MCF 10A (cell line): Measurements from ENCODE around the gene L3MBTL4. TPM values are rescaled to one million over a fixed set of nuclear protein-coding genes. Genes with fewer than 3 reads are reported as not detected.

Experiments
- BruUV-seq: library from RNA; stranded (reverse); fragments of 400-500 nt; replicated peaks from 2 replicates; lab custom pipeline; 2021; lab: Mats Ljungman, UMichigan
- CTCF ChIA-PET: fragments of 300-600 bp; sonication (Branson Sonifier 250); formaldehyde crosslinking; extraction: SDS; loops from one replicate; lab custom pipeline; 2021; ENCODE audit warnings: antibody characterized with exemption, inconsistent platforms; lab: Yijun Ruan, JAX
- POLR2A ChIA-PET: fragments of 300-600, 350-650 bp; sonication (Branson Sonifier 250); formaldehyde crosslinking; extraction: SDS; loops from one replicate; lab custom pipeline; 2020; ENCODE audit warnings: antibody characterized with exemption, inconsistent platforms; lab: Yijun Ruan, JAX
- DNase-seq: peaks from one replicate; pipeline ENCODE4 v3.0.0-alpha.2; 2018; ENCODE audit not compliant: unreplicated experiment
- H3K27ac Mint-ChIP-seq: one replicate; pipeline ENCODE4 v1.8.0; 2022; ENCODE audit warnings: mild to moderate bottlenecking, low read depth, mixed read lengths; ENCODE audit not compliant: unreplicated experiment
- H3K27me3 Mint-ChIP-seq: one replicate; pipeline ENCODE4 v1.8.0; 2022; ENCODE audit warnings: mixed read lengths; ENCODE audit not compliant: insufficient read depth, unreplicated experiment
- H3K36me3 Mint-ChIP-seq: one replicate; pipeline ENCODE4 v1.8.0; 2022; ENCODE audit warnings: mild to moderate bottlenecking, moderate library complexity, mixed read lengths; ENCODE audit not compliant: insufficient read depth, unreplicated experiment
- H3K4me1 Mint-ChIP-seq: one replicate; pipeline ENCODE4 v1.8.0; 2022; ENCODE audit warnings: mixed read lengths; ENCODE audit not compliant: insufficient read depth, unreplicated experiment
- H3K4me3 Mint-ChIP-seq: one replicate; pipeline ENCODE4 v1.8.0; 2022; ENCODE audit warnings: mild to moderate bottlenecking, moderate library complexity, mixed read lengths; ENCODE audit not compliant: unreplicated experiment
- H3K9me3 Mint-ChIP-seq: one replicate; pipeline ENCODE4 v1.8.0; 2022; ENCODE audit warnings: mixed read lengths; ENCODE audit not compliant: unreplicated experiment
- CTCF ChIP-seq: fragments of 200-600 bp; IDR thresholded peaks from one replicate; pipeline ENCODE4 v1.8.0; 2022; ENCODE audit warnings: antibody characterized with exemption, mild to moderate bottlenecking; ENCODE audit not compliant: unreplicated experiment
- intact Hi-C: fragments of 100-400 bp; cut with micrococcal nuclease; formaldehyde crosslinking; loops from 2 replicates; pipeline ENCODE4 v1.14.1; 2022
- total RNA-seq: library from RNA; stranded (reverse); gene quantifications from 2 replicates; pipeline ENCODE4 v1.2.3, GENCODE V29; 2022

The L3MBTL4 gene
- total RNA-seq, 1 experiment from 2014 or later = not detected

- peaks cover 8% of the 10 kb centered on the region for H3K9me3 Mint-ChIP-seq
- no peaks in the 10 kb centered on the region for H3K4me1 Mint-ChIP-seq
- TF ChIP-seq CTCF = no peak
- no peaks in the 10 kb centered on the region for H3K36me3 Mint-ChIP-seq
- ChIA-PET CTCF (no interaction called here), POLR2A (no interaction called here)
- no TSS peak for BruUV-seq
- H3K27ac Mint-ChIP-seq = no peak overlapping the region
- no peak overlapping the region for H3K4me3 Mint-ChIP-seq
- no peak for DNase-seq
- H3K27me3 Mint-ChIP-seq = no peaks in the 10 kb centered on the region
- intact Hi-C loops = no loop called here
Measured at GRCh38 chr18:6057604-6058003, 357.1 kb downstream of the L3MBTL4 start.

GRCh38 chr18:6056171-6056910, 358.4 kb downstream of the L3MBTL4 start:
- no peaks in the 10 kb centered on the region for H3K27me3 Mint-ChIP-seq
- no peak overlapping the region for H3K4me3 Mint-ChIP-seq
- H3K4me1 Mint-ChIP-seq = no peaks in the 10 kb centered on the region
- POLR2A ChIA-PET = no interaction called here
- DNase-seq = no peak
- H3K9me3 Mint-ChIP-seq = peaks cover 2% of the 10 kb centered on the region
- intact Hi-C loops = no loop called here
- no peak for TF ChIP-seq CTCF
- H3K27ac Mint-ChIP-seq = no peak overlapping the region
- BruUV-seq = no TSS peak
- CTCF ChIA-PET = no interaction called here
- H3K36me3 Mint-ChIP-seq = no peaks in the 10 kb centered on the region

GRCh38 chr18:6055711-6056110, 359.0 kb downstream of the L3MBTL4 start:
- DNase-seq = no peak

More at GRCh38 chr18:6055711-6056110, 359.0 kb downstream of the L3MBTL4 start:
- BruUV-seq = no TSS peak
- no peaks in the 10 kb centered on the region for H3K9me3 Mint-ChIP-seq
- H3K36me3 Mint-ChIP-seq = no peaks in the 10 kb centered on the region
- H3K4me3 Mint-ChIP-seq = no peak overlapping the region
- H3K27me3 Mint-ChIP-seq = no peaks in the 10 kb centered on the region
- ChIA-PET POLR2A (no interaction called here), CTCF (no interaction called here)
- no peak overlapping the region for H3K27ac Mint-ChIP-seq
- H3K4me1 Mint-ChIP-seq = no peaks in the 10 kb centered on the region
- no peak for TF ChIP-seq CTCF
- intact Hi-C loops = no loop called here
